ENCODE results near the gene PTGER1. TPM values are rescaled to one million over a fixed set of nuclear protein-coding genes. Genes with fewer than 3 reads are reported as not detected.

Gene PTGER1
- total and polyA plus RNA-seq, 2 of the 13 experiments (the other 11 are each of a cell fraction or from before 2014, with no cell fraction given): 0.13 TPM; not detected in 1

- TF ChIP-seq ZNF563 (CRISPR knock-in tag; IDR thresholded peaks at IDR 0.05) (peak; percentile 52; the same call in 1 of the 2 replicates), HIVEP1 (CRISPR knock-in tag; IDR thresholded peaks at IDR 0.05) (peak; percentile 61; the same call in 1 of the 2 replicates), SNAI1 (CRISPR knock-in tag; IDR thresholded peaks at IDR 0.05; ENCODE audit: borderline replicate concordance) (no peak), IRF2 (CRISPR knock-in tag; IDR thresholded peaks at IDR 0.05) (no peak), ARID4A (CRISPR knock-in tag; IDR thresholded peaks at IDR 0.05; ENCODE audit: borderline replicate concordance) (peak; percentile 25), ZBTB7B (CRISPR knock-in tag; IDR thresholded peaks at IDR 0.05) (peak; percentile 93), BRD4 (CRISPR knock-in tag; IDR thresholded peaks at IDR 0.05) (no peak), CAMTA2 (CRISPR knock-in tag; IDR thresholded peaks at IDR 0.05; ENCODE audit: borderline replicate concordance) (peak; percentile 54; the same call in 1 of the 2 replicates), CHCHD3 (CRISPR knock-in tag; IDR thresholded peaks at IDR 0.05) (0 out of 2 replicates have a peak, but pooled peaks have one; percentile 50), SPEN (CRISPR knock-in tag; IDR thresholded peaks at IDR 0.05; ENCODE audit: low read depth) (0 out of 2 replicates have a peak, but pooled peaks have one; percentile 26), HOXA3 (CRISPR knock-in tag; IDR thresholded peaks at IDR 0.05) (peak; percentile 57), NFYC (CRISPR knock-in tag; IDR thresholded peaks at IDR 0.05) (no peak), ZBTB7A (CRISPR knock-in tag; IDR thresholded peaks at IDR 0.05) (no peak), ZNF20 (CRISPR knock-in tag; IDR thresholded peaks at IDR 0.05) (no peak), MYC (CRISPR knock-in tag; IDR thresholded peaks at IDR 0.05; ENCODE audit: borderline replicate concordance) (peak; percentile 77), GMEB2 (CRISPR knock-in tag; IDR thresholded peaks at IDR 0.05; ENCODE audit: low read depth) (no peak), MNT (IDR thresholded peaks at IDR 0.05) (no peak), TSC22D2 (CRISPR knock-in tag; IDR thresholded peaks at IDR 0.05; ENCODE audit: borderline replicate concordance) (0 out of 2 replicates have a peak, but pooled peaks have one; percentile 52)
- TF ChIP-seq, protein P1, sequence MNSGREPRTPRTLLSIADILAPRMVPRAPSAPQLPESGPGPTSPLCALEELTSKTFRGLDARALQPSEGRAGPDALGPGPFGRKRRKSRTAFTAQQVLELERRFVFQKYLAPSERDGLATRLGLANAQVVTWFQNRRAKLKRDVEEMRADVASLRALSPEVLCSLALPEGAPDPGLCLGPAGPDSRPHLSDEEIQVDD (CRISPR knock-in tag; IDR thresholded peaks at IDR 0.05; ENCODE audit: borderline replicate concordance): no peak
- TF ChIP-seq, protein P2, sequence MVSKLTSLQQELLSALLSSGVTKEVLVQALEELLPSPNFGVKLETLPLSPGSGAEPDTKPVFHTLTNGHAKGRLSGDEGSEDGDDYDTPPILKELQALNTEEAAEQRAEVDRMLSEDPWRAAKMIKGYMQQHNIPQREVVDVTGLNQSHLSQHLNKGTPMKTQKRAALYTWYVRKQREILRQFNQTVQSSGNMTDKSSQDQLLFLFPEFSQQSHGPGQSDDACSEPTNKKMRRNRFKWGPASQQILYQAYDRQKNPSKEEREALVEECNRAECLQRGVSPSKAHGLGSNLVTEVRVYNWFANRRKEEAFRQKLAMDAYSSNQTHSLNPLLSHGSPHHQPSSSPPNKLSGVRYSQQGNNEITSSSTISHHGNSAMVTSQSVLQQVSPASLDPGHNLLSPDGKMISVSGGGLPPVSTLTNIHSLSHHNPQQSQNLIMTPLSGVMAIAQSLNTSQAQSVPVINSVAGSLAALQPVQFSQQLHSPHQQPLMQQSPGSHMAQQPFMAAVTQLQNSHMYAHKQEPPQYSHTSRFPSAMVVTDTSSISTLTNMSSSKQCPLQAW (CRISPR knock-in tag; IDR thresholded peaks at IDR 0.05): no peak
Measured at GRCh38 chr19:14472202-14472938, 2.8 kb downstream of the PTGER1 start (continued).
